ENCODE data around the gene PTH1R.

Gene PTH1R

GRCh38 chr3:46877406-46878125 lies at the start of gene PTH1R:
TSS of gene PTH1R (plus strand) at chr3:46877721. CDS start at chr3:46883560, 5,839 bp downstream.
- in situ Hi-C loops (cut with HindIII; ENCODE audit: low sequenced_read_pairs) = no loop called here

- in situ Hi-C loops (cut with HindIII; ENCODE audit: low sequenced_read_pairs) = no loop called here
Measured at GRCh38 chr3:46829699-46830208, 47.8 kb upstream of the PTH1R start.

GRCh38 chr3:46830801-46831200 lies 46.7 kb upstream of the PTH1R start:
- in situ Hi-C loops (cut with HindIII; ENCODE audit: low sequenced_read_pairs) = no loop called here

GRCh38 chr3:46831316-46831715 lies 46.2 kb upstream of the PTH1R start:
- in situ Hi-C loops (cut with HindIII; ENCODE audit: low sequenced_read_pairs) = no loop called here

- in situ Hi-C loops (cut with HindIII; ENCODE audit: low sequenced_read_pairs) = no loop called here
Measured at GRCh38 chr3:46831841-46832240, 45.7 kb upstream of the PTH1R start.

- in situ Hi-C loops (cut with HindIII; ENCODE audit: low sequenced_read_pairs) = no loop called here
Measured at GRCh38 chr3:46833346-46834300, 43.9 kb upstream of the PTH1R start.

- in situ Hi-C loops (cut with HindIII; ENCODE audit: low sequenced_read_pairs) = no loop called here
Measured at GRCh38 chr3:46835054-46835453, 42.5 kb upstream of the PTH1R start.

GRCh38 chr3:46835491-46835890 lies 42.0 kb upstream of the PTH1R start:
- in situ Hi-C loops (cut with HindIII; ENCODE audit: low sequenced_read_pairs) = no loop called here

GRCh38 chr3:46838301-46838700 lies 39.2 kb upstream of the PTH1R start:
- in situ Hi-C loops (cut with HindIII; ENCODE audit: low sequenced_read_pairs) = no loop called here

GRCh38 chr3:46840491-46840890 lies 37.0 kb upstream of the PTH1R start:
- in situ Hi-C loops (cut with HindIII; ENCODE audit: low sequenced_read_pairs) = no loop called here

- in situ Hi-C loops (cut with HindIII; ENCODE audit: low sequenced_read_pairs) = no loop called here
Measured at GRCh38 chr3:46843508-46843907, 34.0 kb upstream of the PTH1R start.

GRCh38 chr3:46844397-46844796 lies 33.1 kb upstream of the PTH1R start:
- in situ Hi-C loops (cut with HindIII; ENCODE audit: low sequenced_read_pairs) = no loop called here

GRCh38 chr3:46844881-46845312 lies 32.6 kb upstream of the PTH1R start:
- in situ Hi-C loops (cut with HindIII; ENCODE audit: low sequenced_read_pairs) = no loop called here

- in situ Hi-C loops (cut with HindIII; ENCODE audit: low sequenced_read_pairs) = no loop called here
Measured at GRCh38 chr3:46845397-46845859, 32.1 kb upstream of the PTH1R start.

- in situ Hi-C loops (cut with HindIII; ENCODE audit: low sequenced_read_pairs) = no loop called here
Measured at GRCh38 chr3:46845860-46846623, 31.5 kb upstream of the PTH1R start.

- in situ Hi-C loops (cut with HindIII; ENCODE audit: low sequenced_read_pairs) = no loop called here
Measured at GRCh38 chr3:46846624-46847542, 30.6 kb upstream of the PTH1R start.

- in situ Hi-C loops (cut with HindIII; ENCODE audit: low sequenced_read_pairs) = no loop called here
Measured at GRCh38 chr3:46847744-46848143, 29.8 kb upstream of the PTH1R start.

GRCh38 chr3:46848271-46849044 lies 29.1 kb upstream of the PTH1R start:
- in situ Hi-C loops (cut with HindIII; ENCODE audit: low sequenced_read_pairs) = no loop called here

- in situ Hi-C loops (cut with HindIII; ENCODE audit: low sequenced_read_pairs) = no loop called here
Measured at GRCh38 chr3:46849045-46849631, 28.4 kb upstream of the PTH1R start.
